Vagina (tissue), 2 donors: ENCODE results near the gene ST6GALNAC4.

Experiments
- CTCF ChIP-seq, 3 experiments: fragments of 450-650 bp in 2 of 3; fragments of 200-600 bp in 1 of 3; sonication (generic) in 1 of 3; IDR thresholded peaks; one replicate each; pipeline ENCODE4 v1.5.1; 2017 to 2019; ENCODE audit warnings: antibody characterized with exemption in 3 of 3, mild to moderate bottlenecking in 2 of 3, moderate library complexity in 2 of 3
- POLR2A ChIP-seq, 2 donors: fragments of 450-650 bp; IDR thresholded peaks; one replicate each; pipeline ENCODE4 v1.6.1; 2017; ENCODE audit warnings: antibody characterized with exemption in 2 of 2, mild to moderate bottlenecking in 2 of 2, moderate library complexity in 2 of 2
- POLR2AphosphoS5 ChIP-seq, 2 donors: sonication (generic); formaldehyde crosslinking; IDR thresholded peaks; one replicate each; pipeline ENCODE4 v1.9.0; 2017; ENCODE audit warnings: antibody characterized with exemption in 2 of 2, mild to moderate bottlenecking in 2 of 2, low read depth in 1 of 2; ENCODE audit not compliant: insufficient read depth in 1 of 2

GRCh38 chr9:127960410-127961154, 43.7 kb upstream of the ST6GALNAC4 start:
- no peak for TF ChIP-seq CTCF (IDR thresholded peaks at IDR 0.05)
- TF ChIP-seq POLR2AphosphoS5 (IDR thresholded peaks at IDR 0.05; ENCODE audit: insufficient read depth in 1 of 2, low read depth in 1 of 2) = no peak
- no peak for TF ChIP-seq POLR2A (IDR thresholded peaks at IDR 0.05)
